Stomach (tissue), 9 donors: ENCODE data around the gene KRT38. TPM values are rescaled to one million over a fixed set of nuclear protein-coding genes. Genes with fewer than 3 reads are reported as not detected.

Experiments
- DNase-seq, 2 donors: peaks; one replicate each; pipeline versions ENCODE4 v3.0.0 to v3.0.0-alpha.2; 2013 to 2019
- H3K27ac ChIP-seq, 5 donors: fragments of 200-600 bp in 4 of 5; sonication (generic) in 4 of 5; one replicate each; pipeline ENCODE4 v1.5.1; 2013 to 2019; ENCODE audit warnings: mild to moderate bottlenecking in 1 of 5, moderate library complexity in 1 of 5
- H3K27me3 ChIP-seq, 3 donors: fragments of 200-600 bp; sonication (generic); one replicate each; pipeline ENCODE4 v1.5.1; 2017 to 2019; ENCODE audit warnings: mixed run types in 1 of 3
- H3K36me3 ChIP-seq, 4 donors: fragments of 200-600 bp; sonication (generic); 1 replicate in 3 of 4; 2 replicates in 1 of 4; pipeline ENCODE4 v1.5.1; 2016 to 2019
- H3K4me1 ChIP-seq, 4 donors: fragments of 200-600 bp; sonication (generic); one replicate each; pipeline ENCODE4 v1.5.1; 2016 to 2019
- H3K4me3 ChIP-seq, 4 donors: fragments of 200-600 bp; sonication (generic) in 3 of 4; one replicate each; pipeline ENCODE4 v1.5.1; 2016 to 2019; ENCODE audit warnings: mild to moderate bottlenecking in 1 of 4
- H3K9me3 ChIP-seq, 4 donors: fragments of 200-600 bp; sonication (generic); one replicate each; pipeline ENCODE4 v1.5.1; 2016 to 2019
- CTCF ChIP-seq, 7 experiments: fragments of 450-650 bp in 4 of 7; fragments of 200-600 bp in 3 of 7; sonication (generic) in 3 of 7; IDR thresholded peaks; one replicate each; pipeline ENCODE4 v1.5.1; 2016 to 2019; ENCODE audit warnings: antibody characterized with exemption in 7 of 7, control low read depth in 2 of 7, mild to moderate bottlenecking in 1 of 7
- EP300 ChIP-seq: sonication (generic); formaldehyde crosslinking; IDR thresholded peaks from one replicate; pipeline ENCODE4 v1.6.1; 2017; ENCODE audit warnings: antibody characterized with exemption
- POLR2A ChIP-seq, 4 donors: fragments of 450-650 bp; IDR thresholded peaks; one replicate each; pipeline ENCODE4 v1.6.1; 2016; ENCODE audit warnings: antibody characterized with exemption in 4 of 4, control low read depth in 2 of 4, mild to moderate bottlenecking in 1 of 4, moderate library complexity in 1 of 4
- POLR2AphosphoS5 ChIP-seq, 3 donors: sonication (generic); formaldehyde crosslinking; IDR thresholded peaks; one replicate each; pipeline ENCODE4 v1.6.1; 2016; ENCODE audit warnings: antibody characterized with exemption in 3 of 3
- WGBS, 5 donors: extraction: QIAGEN DNeasy Blood & Tissue Kit in 3 of 5; methylation state at CpG; one replicate each; pipeline versions ENCODE4 v1.1.5 to v1.1.7; 2013 to 2018; 5-methylcytosine and 5-hydroxymethylcytosine counted together
- intact Hi-C: fragments of 100-400 bp; cut with DNase I; formaldehyde crosslinking; loops from one replicate; pipeline ENCODE4 v1.15.1; 2023; ENCODE audit warnings: low total_unique reads
- polyA plus RNA-seq, 3 donors: library from polyadenylated mRNA; stranded (reverse); fragments of 200-250 nt; gene quantifications; one replicate each; pipeline ENCODE4 v1.2.3, GENCODE V29; 2013
- small RNA-seq, 4 donors: library from RNA; depleted of rRNA; stranded (forward); fragments of <200 nt; gene quantifications; one replicate each; pipeline ENCODE3, GENCODE V24; 2016
- total RNA-seq, 5 donors: library from RNA; depleted of rRNA; stranded (reverse); fragments of >200 nt; gene quantifications; one replicate each; pipeline versions ENCODE4 v1.1.0 to v1.2.3, GENCODE V29; 2014 to 2016
- donor health status: healthy with polysubstance abuse.
- donor health status: Bipolar disorder and iron deficiency.
- donor health status: healthy.

The KRT38 gene
- total and polyA plus RNA-seq, 8 donors: not detected

- no peak for DNase-seq
- Histone ChIP-seq H3K27me3 (peaks cover 0 to 14% (median 0%) of the 10 kb centered on the region in 3 donors), H3K27ac (no peak overlapping the region), H3K4me3 (no peak overlapping the region), H3K9me3 (peaks cover 0 to 14% (median 10%) of the 10 kb centered on the region in 4 donors), H3K4me1 (no peaks in the 10 kb centered on the region), H3K36me3 (no peaks in the 10 kb centered on the region)
- no peak for TF ChIP-seq POLR2A (IDR thresholded peaks at IDR 0.05)
- TF ChIP-seq POLR2AphosphoS5 (IDR thresholded peaks at IDR 0.05): no peak
- no peak for TF ChIP-seq CTCF (IDR thresholded peaks at IDR 0.05)
- intact Hi-C loops: no loop called here
- WGBS, 5 donors: 38 to 53% (median 47%) methylated on average over 2 of the region's 2 CpGs
Measured at GRCh38 chr17:41391535-41391934, 49.2 kb downstream of the KRT38 start.

- intact Hi-C loops: no loop called here
- WGBS, 5 donors: 59 to 65% (median 64%) methylated on average over 7 of the region's 7 CpGs
- no peak overlapping the region for H3K27ac ChIP-seq
- TF ChIP-seq POLR2AphosphoS5 (IDR thresholded peaks at IDR 0.05): no peak
- no peak for TF ChIP-seq POLR2A (IDR thresholded peaks at IDR 0.05)
- no peak for TF ChIP-seq CTCF (IDR thresholded peaks at IDR 0.05)
- TF ChIP-seq EP300: no peak
- no peak overlapping the region for H3K4me3 ChIP-seq
- peaks cover 0 to 23% (median 20%) of the 10 kb centered on the region in 4 donors for H3K9me3 ChIP-seq
- H3K36me3 ChIP-seq: no peaks in the 10 kb centered on the region
- H3K4me1 ChIP-seq: no peaks in the 10 kb centered on the region
- DNase-seq: no peak
- peaks cover 0 to 14% (median 0%) of the 10 kb centered on the region in 3 donors for H3K27me3 ChIP-seq
Measured at GRCh38 chr17:41390411-41390938, 50.3 kb downstream of the KRT38 start.

DNA sequence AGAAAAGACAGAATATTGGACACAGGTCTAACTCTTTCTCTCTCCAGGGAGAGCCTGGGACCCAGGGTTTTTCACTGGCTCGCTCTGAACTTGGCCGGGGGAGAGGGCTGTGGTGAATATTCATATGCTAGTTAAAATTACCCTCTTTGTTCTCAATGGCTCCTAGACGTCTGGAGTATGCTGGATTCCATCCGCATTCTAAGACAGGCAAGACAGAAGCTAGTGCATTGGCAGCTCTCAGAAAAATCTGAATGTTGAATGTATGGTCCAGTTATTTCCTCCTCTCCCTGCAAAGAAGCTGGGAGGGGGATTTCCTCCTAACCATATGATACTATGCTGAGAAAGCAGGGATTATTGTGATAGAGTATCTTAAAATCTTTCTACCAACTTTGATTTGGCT, 53.1 kb downstream of the KRT38 start:
- no peaks in the 10 kb centered on the region for H3K4me1 ChIP-seq
- TF ChIP-seq POLR2AphosphoS5 (IDR thresholded peaks at IDR 0.05) (no peak), EP300 (no peak), CTCF (IDR thresholded peaks at IDR 0.05) (no peak)
- WGBS, 5 donors: 66 to 87% (median 81%) methylated on average over 4 of the region's 4 CpGs
- H3K36me3 ChIP-seq: no peaks in the 10 kb centered on the region
- no peak for DNase-seq
- H3K4me3 ChIP-seq: no peak overlapping the region
- intact Hi-C loops: no loop called here
- peaks cover 0 to 23% (median 20%) of the 10 kb centered on the region in 4 donors for H3K9me3 ChIP-seq
- no peak overlapping the region for H3K27ac ChIP-seq
- H3K27me3 ChIP-seq: peaks cover 0 to 17% (median 0%) of the 10 kb centered on the region in 3 donors

GRCh38 chr17:41386227-41386626, 54.6 kb downstream of the KRT38 start:
- no peak overlapping the region for H3K27ac ChIP-seq
- TF ChIP-seq POLR2AphosphoS5 (IDR thresholded peaks at IDR 0.05) (no peak), EP300 (no peak), POLR2A (IDR thresholded peaks at IDR 0.05) (no peak), CTCF (IDR thresholded peaks at IDR 0.05) (no peak)
- DNase-seq: no peak
- H3K27me3 ChIP-seq: peaks cover 0 to 21% (median 0%) of the 10 kb centered on the region in 3 donors
- no peaks in the 10 kb centered on the region for H3K4me1 ChIP-seq
- peaks cover 0 to 23% (median 20%) of the 10 kb centered on the region in 4 donors for H3K9me3 ChIP-seq
- H3K36me3 ChIP-seq: no peaks in the 10 kb centered on the region
- intact Hi-C loops: no loop called here
- WGBS, 5 donors: 90 to 100% (median 96%) methylated on average over 1 of the region's 1 CpG
- H3K4me3 ChIP-seq: no peak overlapping the region

Small RNA genes within 50 kb of the gene (small RNA-seq; reads per million reads assigned to genes)
- 0 to 0.14 (median 0.04) reads per million in 4 donors for gene RNU2-32P

Other genes with a start within 250 kb of the KRT38 start
- gene KRTAP9-2, start 214.3 kb downstream of the KRT38 start, total RNA-seq: not detected
- not detected for gene KRTAP9-2, start 214.3 kb downstream of the KRT38 start, polyA plus RNA-seq
- gene KRTAP9-3, start 208.5 kb downstream of the KRT38 start, total RNA-seq: not detected
- gene KRTAP9-3, start 208.5 kb downstream of the KRT38 start, polyA plus RNA-seq: not detected
- not detected for gene KRTAP9-8, start 203.0 kb downstream of the KRT38 start, total RNA-seq
- not detected for gene KRTAP9-8, start 203.0 kb downstream of the KRT38 start, polyA plus RNA-seq
- gene KRTAP9-4, start 191.3 kb downstream of the KRT38 start, total RNA-seq: not detected
- not detected for gene KRTAP9-4, start 191.3 kb downstream of the KRT38 start, polyA plus RNA-seq
- gene KRTAP9-9, start 185.6 kb downstream of the KRT38 start, total RNA-seq: not detected
- gene KRTAP9-9, start 185.6 kb downstream of the KRT38 start, polyA plus RNA-seq: not detected
- not detected for gene KRTAP9-6, start 175.6 kb downstream of the KRT38 start, total RNA-seq
- gene KRTAP9-6, start 175.6 kb downstream of the KRT38 start, polyA plus RNA-seq: not detected
- gene KRTAP9-7, start 165.3 kb downstream of the KRT38 start, total RNA-seq: not detected
- not detected for gene KRTAP9-7, start 165.3 kb downstream of the KRT38 start, polyA plus RNA-seq
- gene KRTAP29-1, start 138.1 kb downstream of the KRT38 start, total RNA-seq: not detected
- gene KRTAP29-1, start 138.1 kb downstream of the KRT38 start, polyA plus RNA-seq: not detected
- gene KRTAP16-1, start 131.7 kb downstream of the KRT38 start, total RNA-seq: not detected
- gene KRTAP16-1, start 131.7 kb downstream of the KRT38 start, polyA plus RNA-seq: not detected
- gene KRTAP17-1, start 125.3 kb downstream of the KRT38 start, total RNA-seq: not detected
- not detected for gene KRTAP17-1, start 125.3 kb downstream of the KRT38 start, polyA plus RNA-seq
- gene KRT33A, start 90.2 kb downstream of the KRT38 start, total RNA-seq: not detected
- gene KRT33A, start 90.2 kb downstream of the KRT38 start, polyA plus RNA-seq: under 1 TPM in 1 of 3 donors, not detected in 2; 0.45 TPM
- gene KRT33B, start 71.2 kb downstream of the KRT38 start, total RNA-seq: not detected
- not detected for gene KRT33B, start 71.2 kb downstream of the KRT38 start, polyA plus RNA-seq
- gene KRT34, start 58.7 kb downstream of the KRT38 start, total RNA-seq: not detected
- under 1 TPM in 1 of 3 donors, not detected in 2; 0.20 TPM for gene KRT34, start 58.7 kb downstream of the KRT38 start, polyA plus RNA-seq
- gene KRT31, start 43.4 kb downstream of the KRT38 start, total RNA-seq: not detected
- 1 to 10 TPM in 1 of 3 donors, not detected in 2; 3.1 TPM for gene KRT31, start 43.4 kb downstream of the KRT38 start, polyA plus RNA-seq
- gene KRT37, start 16.4 kb downstream of the KRT38 start, total RNA-seq: not detected
- not detected for gene KRT37, start 16.4 kb downstream of the KRT38 start, polyA plus RNA-seq
- gene KRT32, start 26.4 kb upstream of the KRT38 start, total RNA-seq: not detected
- 1 to 10 TPM in 1 of 3 donors, not detected in 2; 1.9 TPM for gene KRT32, start 26.4 kb upstream of the KRT38 start, polyA plus RNA-seq
- gene KRT35, start 40.2 kb upstream of the KRT38 start, total RNA-seq: not detected
- not detected for gene KRT35, start 40.2 kb upstream of the KRT38 start, polyA plus RNA-seq
- not detected for gene KRT36, start 48.9 kb upstream of the KRT38 start, total RNA-seq
- gene KRT36, start 48.9 kb upstream of the KRT38 start, polyA plus RNA-seq: not detected
- 10 to 100 TPM in 2 of 5 donors, 1 to 10 TPM in 2, not detected in 1; 2.2 to 43.8 (median 11.1) TPM for gene KRT13, start 64.6 kb upstream of the KRT38 start, total RNA-seq
- over 10,000 TPM in 1 of 3 donors, 10 to 100 TPM in 1, 1 to 10 TPM in 1; 1.1 to 12,460 (median 41.1) TPM for gene KRT13, start 64.6 kb upstream of the KRT38 start, polyA plus RNA-seq
- gene KRT15, start 77.9 kb upstream of the KRT38 start, total RNA-seq: 1 to 10 TPM in 4 of 5 donors, not detected in 1; 1.6 to 9.4 (median 2.4) TPM
- gene KRT15, start 77.9 kb upstream of the KRT38 start, polyA plus RNA-seq: 1,000 to 10,000 TPM in 1 of 3 donors, 1 to 10 TPM in 2; 1.4 to 3,416 (median 4.7) TPM
- 1,000 to 10,000 TPM in 1 of 5 donors, 100 to 1,000 TPM in 4; 218 to 2,364 (median 659) TPM for gene KRT19, start 87.3 kb upstream of the KRT38 start, total RNA-seq
- 1,000 to 10,000 TPM in 1 of 3 donors, 100 to 1,000 TPM in 2; 431 to 1,737 (median 761) TPM for gene KRT19, start 87.3 kb upstream of the KRT38 start, polyA plus RNA-seq
- not detected for gene KRT9, start 131.1 kb upstream of the KRT38 start, total RNA-seq
- not detected for gene KRT9, start 131.1 kb upstream of the KRT38 start, polyA plus RNA-seq
- 1 to 10 TPM in 1 of 5 donors, not detected in 4; 1.3 TPM for gene KRT14, start 145.9 kb upstream of the KRT38 start, total RNA-seq
- gene KRT14, start 145.9 kb upstream of the KRT38 start, polyA plus RNA-seq: 100 to 1,000 TPM in 1 of 3 donors, 1 to 10 TPM in 1, not detected in 1; 2.4 to 164 TPM
- 1 to 10 TPM in 1 of 5 donors, not detected in 4; 1.1 TPM for gene KRT16, start 171.8 kb upstream of the KRT38 start, total RNA-seq
- 10 to 100 TPM in 1 of 3 donors, 1 to 10 TPM in 1, not detected in 1; 1.3 to 32.8 TPM for gene KRT16, start 171.8 kb upstream of the KRT38 start, polyA plus RNA-seq
- 10 to 100 TPM in 2 of 5 donors, 1 to 10 TPM in 2, not detected in 1; 1.6 to 13.6 (median 8.1) TPM for gene KRT17, start 183.6 kb upstream of the KRT38 start, total RNA-seq
- 10 to 100 TPM in 1 of 3 donors, 1 to 10 TPM in 2; 2.0 to 14.2 (median 6.0) TPM for gene KRT17, start 183.6 kb upstream of the KRT38 start, polyA plus RNA-seq
- gene EIF1, start 247.9 kb upstream of the KRT38 start, total RNA-seq: 100 to 1,000 TPM in 3 of 5 donors, 10 to 100 TPM in 2; 62.4 to 255 (median 187) TPM
- 100 to 1,000 TPM; 333 to 972 (median 834) TPM for gene EIF1, start 247.9 kb upstream of the KRT38 start, polyA plus RNA-seq